Kidney (tissue), 14 donors: Measurements from ENCODE around the gene GFRA4. TPM values are rescaled to one million over a fixed set of nuclear protein-coding genes. Genes with fewer than 3 reads are reported as not detected.

Experiments used
- DNase-seq, 5 donors: peaks; one replicate each; pipeline ENCODE4 v3.0.0-alpha.2; 2013 to 2020
- FAIRE-seq: peaks from 2 replicates; lab custom pipeline; 2012; peaks lifted over from hg19 to GRCh38; lab: Jason Lieb, UNC
- H3K27ac ChIP-seq, 2 donors: one replicate each; pipeline ENCODE4 v1.7.0; 2013; ENCODE audit warnings: low read depth in 2 of 2, low read length in 2 of 2, inconsistent platforms in 1 of 2
- H3K27me3 ChIP-seq: one replicate; pipeline ENCODE4 v1.7.1; 2013; ENCODE audit warnings: low read length, inconsistent platforms; ENCODE audit not compliant: control insufficient read depth, insufficient read depth
- H3K36me3 ChIP-seq, 3 donors: one replicate each; pipeline versions ENCODE4 v1.7.0 to v1.7.1; 2013; ENCODE audit warnings: low read length in 3 of 3, control low read depth in 1 of 3, inconsistent platforms in 1 of 3; ENCODE audit not compliant: insufficient read depth in 3 of 3, control insufficient read depth in 2 of 3
- H3K4me1 ChIP-seq, 3 donors: one replicate each; pipeline versions ENCODE4 v1.7.0 to v1.7.1; 2013; ENCODE audit warnings: low read length in 3 of 3, inconsistent platforms in 1 of 3, low read depth in 1 of 3; ENCODE audit not compliant: control insufficient read depth in 2 of 3, insufficient read depth in 2 of 3
- H3K4me3 ChIP-seq, 3 donors: one replicate each; pipeline versions ENCODE4 v1.7.0 to v1.8.1; 2013; ENCODE audit warnings: low read length in 3 of 3, control low read depth in 1 of 3, inconsistent platforms in 1 of 3
- H3K9ac ChIP-seq, 3 donors: one replicate each; pipeline versions ENCODE4 v1.7.0 to v1.7.1; 2013; ENCODE audit warnings: low read length in 3 of 3, control low read depth in 1 of 3, inconsistent platforms in 1 of 3
- H3K9me3 ChIP-seq, 3 donors: one replicate each; pipeline versions ENCODE4 v1.7.0 to v1.7.1; 2013; ENCODE audit warnings: low read length in 3 of 3, control low read depth in 1 of 3, inconsistent platforms in 1 of 3; ENCODE audit not compliant: control insufficient read depth in 2 of 3, insufficient read depth in 1 of 3
- intact Hi-C: fragments of 100-400 bp; cut with DNase I; formaldehyde crosslinking; loops from one replicate; pipeline ENCODE4 v1.11.1; 2022
- polyA plus RNA-seq: library from polyadenylated mRNA; stranded (reverse); fragments of 350-450 nt; fragmentation: Illumina TruSeq; extraction: RNeasy Lipid Tissue Mini Kit (QIAGEN cat#74804); gene quantifications from one replicate; pipeline ENCODE4 v1.2.3, GENCODE V29; 2014; ENCODE audit warnings: low read depth, low replicate concordance; ENCODE audit not compliant: insufficient read depth
- total RNA-seq: library from RNA; stranded (reverse); fragmentation: NEBNext Ultra II Directional; extraction: Animal tissue kit (Norgen Biotek cat#: 25700); gene quantifications from one replicate; pipeline ENCODE4 v1.2.1, GENCODE V29; 2021
- TF ChIP-seq, protein P1 (sequence below): IDR thresholded peaks from 3 replicates; pipeline ENCODE4 v1.5.1; 2012; ENCODE audit warnings: mild to moderate bottlenecking, moderate library complexity, borderline replicate concordance; ENCODE audit not compliant: insufficient read depth; ENCODE audit errors: extremely low read depth
- donor health status: control.
- donor health status: control.
- donor health status: control.
- donor health status: control.
- donor health status: control.
- donor health status: DM: yes; HTN: yes; CAD: no.
- donor health status: Normal renal cell carcinoma (clear cell type).

Gene GFRA4
- total and polyA plus RNA-seq, 2 donors from 2014 or later: 0.56 TPM; not detected in 1

GRCh38 chr20:3673221-3674070, 10.2 kb upstream of the GFRA4 start:
- Histone ChIP-seq H3K27ac (no peak overlapping the region), H3K9ac (no peak overlapping the region), H3K36me3 (no peaks in the 10 kb centered on the region), H3K4me3 (no peak overlapping the region), H3K9me3 (no peaks in the 10 kb centered on the region), H3K27me3 (peaks cover 9% of the 10 kb centered on the region), H3K4me1 (no peaks in the 10 kb centered on the region)
- no peak for DNase-seq
- TF ChIP-seq, protein P1, sequence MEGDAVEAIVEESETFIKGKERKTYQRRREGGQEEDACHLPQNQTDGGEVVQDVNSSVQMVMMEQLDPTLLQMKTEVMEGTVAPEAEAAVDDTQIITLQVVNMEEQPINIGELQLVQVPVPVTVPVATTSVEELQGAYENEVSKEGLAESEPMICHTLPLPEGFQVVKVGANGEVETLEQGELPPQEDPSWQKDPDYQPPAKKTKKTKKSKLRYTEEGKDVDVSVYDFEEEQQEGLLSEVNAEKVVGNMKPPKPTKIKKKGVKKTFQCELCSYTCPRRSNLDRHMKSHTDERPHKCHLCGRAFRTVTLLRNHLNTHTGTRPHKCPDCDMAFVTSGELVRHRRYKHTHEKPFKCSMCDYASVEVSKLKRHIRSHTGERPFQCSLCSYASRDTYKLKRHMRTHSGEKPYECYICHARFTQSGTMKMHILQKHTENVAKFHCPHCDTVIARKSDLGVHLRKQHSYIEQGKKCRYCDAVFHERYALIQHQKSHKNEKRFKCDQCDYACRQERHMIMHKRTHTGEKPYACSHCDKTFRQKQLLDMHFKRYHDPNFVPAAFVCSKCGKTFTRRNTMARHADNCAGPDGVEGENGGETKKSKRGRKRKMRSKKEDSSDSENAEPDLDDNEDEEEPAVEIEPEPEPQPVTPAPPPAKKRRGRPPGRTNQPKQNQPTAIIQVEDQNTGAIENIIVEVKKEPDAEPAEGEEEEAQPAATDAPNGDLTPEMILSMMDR: no peak
- FAIRE-seq: no peak
- intact Hi-C loops: no loop called here

- DNase-seq (peak in 1 of 5 donors; percentile 51), FAIRE-seq (no peak)
- Histone ChIP-seq H3K27ac (no peak overlapping the region), H3K4me3 (no peak overlapping the region), H3K36me3 (no peaks in the 10 kb centered on the region), H3K4me1 (no peaks in the 10 kb centered on the region), H3K9ac (no peak overlapping the region), H3K9me3 (no peaks in the 10 kb centered on the region), H3K27me3 (peaks cover 9% of the 10 kb centered on the region)
- TF ChIP-seq, protein P1: no peak
- intact Hi-C loops: no loop called here
These were observed 9.5 kb upstream of the GFRA4 start for GRCh38 chr20:3672547-3673171.

GRCh38 chr20:3671986-3672546, 8.9 kb upstream of the GFRA4 start:
- no peaks in the 10 kb centered on the region for H3K36me3 ChIP-seq

More at GRCh38 chr20:3671986-3672546, 8.9 kb upstream of the GFRA4 start:
- Histone ChIP-seq H3K27ac (no peak overlapping the region), H3K9me3 (no peaks in the 10 kb centered on the region), H3K9ac (no peak overlapping the region), H3K4me3 (no peak overlapping the region), H3K27me3 (peaks cover 9% of the 10 kb centered on the region), H3K4me1 (no peaks in the 10 kb centered on the region)
- peak in 1 of 5 donors; percentile 54 for DNase-seq
- FAIRE-seq: no peak
- intact Hi-C loops: no loop called here
- TF ChIP-seq, protein P1: no peak
